ENCODE results near the gene PARD3B. TPM values are rescaled to one million over a fixed set of nuclear protein-coding genes. Genes with fewer than 3 reads are reported as not detected.

PARD3B gene
- total RNA-seq, 1 experiment from 2014 or later: 2.0 TPM

DNA sequence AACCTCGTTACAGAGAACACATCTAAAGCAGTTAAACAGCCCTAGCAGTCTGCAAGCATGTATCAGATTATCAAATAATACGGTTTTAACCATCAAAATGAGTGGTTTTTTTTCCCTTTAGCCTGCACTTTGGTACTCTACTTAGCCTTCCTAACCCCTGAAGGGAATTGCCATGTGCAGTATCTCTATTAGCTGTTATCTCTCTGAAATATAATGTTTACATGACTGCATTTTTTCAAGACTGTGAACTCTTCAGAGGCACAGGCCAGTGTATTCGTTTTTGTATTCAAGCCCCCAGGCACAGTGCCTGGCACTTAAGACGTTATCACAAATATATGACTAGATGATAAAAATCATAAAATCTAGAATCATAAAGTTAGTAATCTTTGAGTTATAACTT lies 509.5 kb downstream of the PARD3B start:
- Histone ChIP-seq H3K36me3 (ENCODE audit: control insufficient read depth in 1 of 2, insufficient read depth in 2 of 2, low read length in 2 of 2) (no peaks in the 10 kb centered on the region), H3K27ac (ENCODE audit: low read depth, low read length) (no peak overlapping the region), H3K9me2 (ENCODE audit: insufficient read depth) (no peaks in the 10 kb centered on the region), H4K20me1 (ENCODE audit: insufficient read depth) (no peaks in the 10 kb centered on the region), H3K9ac (ENCODE audit: low read length) (no peak overlapping the region), H3K79me2 (ENCODE audit: insufficient read depth, low read length) (no peaks in the 10 kb centered on the region), H3K4me2 (ENCODE audit: low read length) (no peak overlapping the region), H3K27me3 (ENCODE audit: insufficient read depth, low read length) (no peaks in the 10 kb centered on the region), H3K9me3 (ENCODE audit: control insufficient read depth in 1 of 2, insufficient read depth in 1 of 2, low read depth in 1 of 2, low read length in 2 of 2) (no peaks in the 10 kb centered on the region), H3K4me1 (ENCODE audit: control insufficient read depth in 1 of 2, insufficient read depth in 2 of 2, low read length in 2 of 2) (no peaks in the 10 kb centered on the region), H2AFZ (ENCODE audit: low read depth, low read length, poor library complexity, severe bottlenecking) (no peak overlapping the region), H3K4me3 (replicated peaks in 1 of 2; ENCODE audit: low read depth in 1 of 2, low read length in 2 of 2) (no peak overlapping the region)
- intact Hi-C loops (cut with micrococcal nuclease): no loop called here
- ChIA-PET RAD21 (ENCODE audit: low non-redundant PET in 1 of 2, low total read pairs in 2 of 2, uncharacterized antibody in 2 of 2, unreplicated experiment in 2 of 2) (no interaction called here), CTCF (no interaction called here), POLR2A (no interaction called here)
- TF ChIP-seq SRF (IDR thresholded peaks at IDR 0.05; ENCODE audit: low read depth) (no peak), JUND (IDR thresholded peaks at IDR 0.05) (no peak), SP1 (IDR thresholded peaks at IDR 0.05; ENCODE audit: low read depth) (no peak), FOSL1 (IDR thresholded peaks at IDR 0.05; ENCODE audit: low read depth) (no peak), ZNF274 (IDR thresholded peaks at IDR 0.05; ENCODE audit: low read depth, low read length) (no peak), RAD21 (IDR thresholded peaks at IDR 0.05; ENCODE audit: low read depth) (no peak), SIN3A (IDR thresholded peaks at IDR 0.05; ENCODE audit: low read depth) (no peak), POLR2A (IDR thresholded peaks at IDR 0.05; ENCODE audit: borderline replicate concordance, extremely low read depth, insufficient read depth, insufficient read length) (no peak), ZFX (IDR thresholded peaks at IDR 0.05) (no peak), EZH2 (IDR thresholded peaks at IDR 0.05) (no peak), CEBPB (IDR thresholded peaks at IDR 0.05; ENCODE audit: low read depth) (no peak), YY1 (IDR thresholded peaks at IDR 0.05; ENCODE audit: extremely low read depth, insufficient replicate concordance, low read depth, low read length) (no peak), EZH2phosphoT487 (IDR thresholded peaks at IDR 0.05; ENCODE audit: borderline replicate concordance) (no peak), ELF1 (IDR thresholded peaks at IDR 0.05; ENCODE audit: borderline replicate concordance, low read depth) (no peak), EGR1 (IDR thresholded peaks at IDR 0.05; ENCODE audit: low read depth) (no peak), TCF7L2 (IDR thresholded peaks at IDR 0.05; ENCODE audit: borderline replicate concordance, extremely low read depth, insufficient read depth, insufficient read length) (no peak)
- TF ChIP-seq, protein P1, sequence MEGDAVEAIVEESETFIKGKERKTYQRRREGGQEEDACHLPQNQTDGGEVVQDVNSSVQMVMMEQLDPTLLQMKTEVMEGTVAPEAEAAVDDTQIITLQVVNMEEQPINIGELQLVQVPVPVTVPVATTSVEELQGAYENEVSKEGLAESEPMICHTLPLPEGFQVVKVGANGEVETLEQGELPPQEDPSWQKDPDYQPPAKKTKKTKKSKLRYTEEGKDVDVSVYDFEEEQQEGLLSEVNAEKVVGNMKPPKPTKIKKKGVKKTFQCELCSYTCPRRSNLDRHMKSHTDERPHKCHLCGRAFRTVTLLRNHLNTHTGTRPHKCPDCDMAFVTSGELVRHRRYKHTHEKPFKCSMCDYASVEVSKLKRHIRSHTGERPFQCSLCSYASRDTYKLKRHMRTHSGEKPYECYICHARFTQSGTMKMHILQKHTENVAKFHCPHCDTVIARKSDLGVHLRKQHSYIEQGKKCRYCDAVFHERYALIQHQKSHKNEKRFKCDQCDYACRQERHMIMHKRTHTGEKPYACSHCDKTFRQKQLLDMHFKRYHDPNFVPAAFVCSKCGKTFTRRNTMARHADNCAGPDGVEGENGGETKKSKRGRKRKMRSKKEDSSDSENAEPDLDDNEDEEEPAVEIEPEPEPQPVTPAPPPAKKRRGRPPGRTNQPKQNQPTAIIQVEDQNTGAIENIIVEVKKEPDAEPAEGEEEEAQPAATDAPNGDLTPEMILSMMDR (IDR thresholded peaks at IDR 0.05 in 2 of 3, conservative IDR thresholded peaks at IDR 0.05 in 1 of 3; ENCODE audit: borderline replicate concordance in 1 of 3, insufficient read depth in 1 of 3, low read depth in 2 of 3, low read length in 2 of 3): no peak
- TF ChIP-seq, protein P2, sequence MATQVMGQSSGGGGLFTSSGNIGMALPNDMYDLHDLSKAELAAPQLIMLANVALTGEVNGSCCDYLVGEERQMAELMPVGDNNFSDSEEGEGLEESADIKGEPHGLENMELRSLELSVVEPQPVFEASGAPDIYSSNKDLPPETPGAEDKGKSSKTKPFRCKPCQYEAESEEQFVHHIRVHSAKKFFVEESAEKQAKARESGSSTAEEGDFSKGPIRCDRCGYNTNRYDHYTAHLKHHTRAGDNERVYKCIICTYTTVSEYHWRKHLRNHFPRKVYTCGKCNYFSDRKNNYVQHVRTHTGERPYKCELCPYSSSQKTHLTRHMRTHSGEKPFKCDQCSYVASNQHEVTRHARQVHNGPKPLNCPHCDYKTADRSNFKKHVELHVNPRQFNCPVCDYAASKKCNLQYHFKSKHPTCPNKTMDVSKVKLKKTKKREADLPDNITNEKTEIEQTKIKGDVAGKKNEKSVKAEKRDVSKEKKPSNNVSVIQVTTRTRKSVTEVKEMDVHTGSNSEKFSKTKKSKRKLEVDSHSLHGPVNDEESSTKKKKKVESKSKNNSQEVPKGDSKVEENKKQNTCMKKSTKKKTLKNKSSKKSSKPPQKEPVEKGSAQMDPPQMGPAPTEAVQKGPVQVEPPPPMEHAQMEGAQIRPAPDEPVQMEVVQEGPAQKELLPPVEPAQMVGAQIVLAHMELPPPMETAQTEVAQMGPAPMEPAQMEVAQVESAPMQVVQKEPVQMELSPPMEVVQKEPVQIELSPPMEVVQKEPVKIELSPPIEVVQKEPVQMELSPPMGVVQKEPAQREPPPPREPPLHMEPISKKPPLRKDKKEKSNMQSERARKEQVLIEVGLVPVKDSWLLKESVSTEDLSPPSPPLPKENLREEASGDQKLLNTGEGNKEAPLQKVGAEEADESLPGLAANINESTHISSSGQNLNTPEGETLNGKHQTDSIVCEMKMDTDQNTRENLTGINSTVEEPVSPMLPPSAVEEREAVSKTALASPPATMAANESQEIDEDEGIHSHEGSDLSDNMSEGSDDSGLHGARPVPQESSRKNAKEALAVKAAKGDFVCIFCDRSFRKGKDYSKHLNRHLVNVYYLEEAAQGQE (IDR thresholded peaks at IDR 0.05; ENCODE audit: low read depth): no peak
- TF ChIP-seq, protein P3, sequence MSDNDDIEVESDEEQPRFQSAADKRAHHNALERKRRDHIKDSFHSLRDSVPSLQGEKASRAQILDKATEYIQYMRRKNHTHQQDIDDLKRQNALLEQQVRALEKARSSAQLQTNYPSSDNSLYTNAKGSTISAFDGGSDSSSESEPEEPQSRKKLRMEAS (IDR thresholded peaks at IDR 0.05): no peak
- no peak for DNase-seq (ENCODE audit: low read depth, low spot score)
- no peak for ATAC-seq
- BruUV-seq (replicated peaks): no TSS peak
